HepG2 (cell line): ENCODE measurements around the gene CASKIN2. TPM values are rescaled to one million over a fixed set of nuclear protein-coding genes. Genes with fewer than 3 reads are reported as not detected.
A peak's percentile ranks its signal among the peaks of the same experiment; 100 is the strongest.

ENCODE experiments used
- ATAC-seq: fragments of 200-7000 bp; cut with Tn5 transposase; 3 replicates; pipeline ENCODE4 v1.9.1; 2020; ENCODE audit warnings: mild to moderate bottlenecking, moderate library complexity
- BruUV-seq: library from RNA; stranded (reverse); fragments of 400-500 nt; replicated peaks from 2 replicates; lab custom pipeline; 2021; lab: Mats Ljungman, UMichigan
- CTCF ChIA-PET: fragments of 300-600 bp; formaldehyde crosslinking; extraction: SDS; loops from one replicate; lab custom pipeline; 2021; ENCODE audit warnings: low total read pairs, inconsistent platforms, low intra/inter-chr PET ratio; lab: Yijun Ruan, JAX
- POLR2A ChIA-PET: fragments of 350-600 bp; sonication (Branson Sonifier 250); formaldehyde crosslinking; loops from one replicate; lab custom pipeline; 2020; ENCODE audit warnings: antibody characterized with exemption, inconsistent platforms; lab: Yijun Ruan, JAX
- DNase-seq: peaks from one replicate; pipeline ENCODE4 v3.0.0-alpha.2; 2015; ENCODE audit warnings: low spot score
- FAIRE-seq: peaks from 3 replicates; lab custom pipeline; 2011; peaks lifted over from hg19 to GRCh38; lab: Jason Lieb, UNC
- H2AFZ ChIP-seq: one replicate; pipeline ENCODE4 v1.6.1; 2011; ENCODE audit warnings: low read length, inconsistent platforms
- H3K27ac ChIP-seq: fragments of 300-600 bp; 3 replicates; pipeline ENCODE4 v1.8.0; 2011; ENCODE audit warnings: mixed run types, mild to moderate bottlenecking, mixed read lengths, low read length, inconsistent platforms; ENCODE audit not compliant: insufficient read depth; ENCODE audit errors: extremely low read length
- H3K27me3 ChIP-seq, 2 experiments: fragments of 200-600 bp in 1 of 2; 2 replicates in 1 of 2; 3 replicates in 1 of 2; pipeline versions ENCODE4 v1.6.0 to v1.8.0; 2011; ENCODE audit warnings: low read length in 2 of 2, mild to moderate bottlenecking in 2 of 2, moderate library complexity in 2 of 2, inconsistent platforms in 1 of 2; ENCODE audit not compliant: insufficient read depth in 2 of 2, control insufficient read depth in 1 of 2
- H3K36me3 ChIP-seq, 2 experiments: fragments of 200-600 bp in 1 of 2; replicated peaks in 1 of 2; 2 replicates in 1 of 2; 3 replicates in 1 of 2; pipeline versions ENCODE4 v1.5.1 to v1.8.0; 2011; ENCODE audit warnings: low read length in 2 of 2, inconsistent platforms in 1 of 2; ENCODE audit not compliant: insufficient read depth in 2 of 2, control insufficient read depth in 1 of 2
- H3K4me1 ChIP-seq: 2 replicates; pipeline ENCODE4 v1.5.1; 2012; ENCODE audit warnings: low read length, inconsistent platforms; ENCODE audit not compliant: insufficient read depth
- H3K4me2 ChIP-seq: 2 replicates; pipeline ENCODE4 v1.6.0; 2011; ENCODE audit warnings: low read depth, low read length, inconsistent platforms
- H3K4me3 ChIP-seq, 3 experiments: fragments of 200-600 bp in 1 of 3; sonication (generic), shearing (Covaris generic) in 1 of 3; replicated peaks in 1 of 3; 2 replicates each; pipeline ENCODE4 v1.5.1; 2011 to 2016; ENCODE audit warnings: low read length in 3 of 3, inconsistent platforms in 2 of 3, low read depth in 2 of 3, mild to moderate bottlenecking in 2 of 3, control low read depth in 1 of 3, mixed read lengths in 1 of 3; ENCODE audit not compliant: insufficient read depth in 1 of 3
- H3K79me2 ChIP-seq: one replicate; pipeline ENCODE4 v1.6.1; 2011; ENCODE audit warnings: low read length, inconsistent platforms; ENCODE audit not compliant: insufficient read depth
- H3K9ac ChIP-seq: 2 replicates; pipeline ENCODE4 v1.6.0; 2011; ENCODE audit warnings: mild to moderate bottlenecking, low read depth, low read length, inconsistent platforms; ENCODE audit not compliant: insufficient read depth
- H3K9me3 ChIP-seq: 2 replicates; pipeline ENCODE4 v1.5.1; 2012; ENCODE audit warnings: mild to moderate bottlenecking, low read length
- H4K20me1 ChIP-seq: 2 replicates; pipeline ENCODE4 v1.6.0; 2011; ENCODE audit warnings: inconsistent platforms, mild to moderate bottlenecking, low read length, moderate library complexity; ENCODE audit not compliant: insufficient read depth
- GATAD1 ChIP-seq: IDR thresholded peaks from 2 replicates; pipeline ENCODE4 v1.6.1; 2016; ENCODE audit warnings: missing genetic modification reagents, missing compliant biosample characterization
- NBN ChIP-seq: fragments of 450-650 bp; conservative IDR thresholded peaks from 2 replicates; pipeline ENCODE4 v1.6.1; 2017
- POLR2A ChIP-seq, 2 experiments: IDR thresholded peaks; 2 replicates each; pipeline ENCODE4 v1.6.1; 2011; ENCODE audit warnings: low read depth in 2 of 2, low read length in 2 of 2, mild to moderate bottlenecking in 1 of 2, moderate library complexity in 1 of 2; ENCODE audit not compliant: insufficient read depth in 1 of 2
- STAG1 ChIP-seq: sonication (generic); formaldehyde crosslinking; IDR thresholded peaks from 2 replicates; pipeline ENCODE4 v1.4.0; 2020; ENCODE audit warnings: missing genetic modification reagents
- STAT6 ChIP-seq: sonication (generic); formaldehyde crosslinking; IDR thresholded peaks from 2 replicates; pipeline ENCODE4 v1.4.0; 2020; ENCODE audit warnings: missing genetic modification reagents, mild to moderate bottlenecking, borderline replicate concordance
- TBX2 ChIP-seq: sonication (generic); formaldehyde crosslinking; IDR thresholded peaks from 2 replicates; pipeline ENCODE4 v1.5.0; 2020; ENCODE audit warnings: missing genetic modification reagents, mild to moderate bottlenecking, borderline replicate concordance
- TCF7L2 ChIP-seq: IDR thresholded peaks from 2 replicates; pipeline ENCODE4 v1.6.1; 2011; ENCODE audit warnings: mild to moderate bottlenecking, low read depth, low read length, moderate library complexity
- ZNF367 ChIP-seq: sonication (generic); formaldehyde crosslinking; IDR thresholded peaks from 2 replicates; pipeline ENCODE4 v1.4.0; 2020; ENCODE audit warnings: missing genetic modification reagents, borderline replicate concordance
- ZNF839 ChIP-seq: sonication (generic); formaldehyde crosslinking; IDR thresholded peaks from 2 replicates; pipeline ENCODE4 v1.4.0; 2020; ENCODE audit warnings: missing genetic modification reagents, mild to moderate bottlenecking, borderline replicate concordance
- WGBS: methylation state at CpG from one replicate; pipeline ENCODE4 v1.1.6; 2017; ENCODE audit warnings: low lambda C conversion rate; 5-methylcytosine and 5-hydroxymethylcytosine counted together
- in situ Hi-C: cut with HindIII; loops from 2 replicates; pipeline ENCODE4 v1.10.0; 2017; ENCODE audit warnings: low pct_unique_long_range_greater_than_20kb; ENCODE audit not compliant: extremely low pct_ligation_motif_present
- intact Hi-C: fragments of 100-400 bp; cut with micrococcal nuclease; formaldehyde crosslinking; loops from one replicate; pipeline ENCODE4 v1.10.0; 2022; ENCODE audit not compliant: unreplicated experiment
- polyA plus RNA-seq, 8 experiments: library from polyadenylated mRNA; depleted of rRNA in 3 of 8; stranded (reverse) in 7 of 8; unstranded in 1 of 8; fragments of >200 nt; fragmentation: Illumina TruSeq in 4 of 8; extraction: Trizol in 4 of 8; gene quantifications; 2 replicates each; pipeline versions ENCODE4 v1.2.1 to v1.2.3, GENCODE V29; 2011 to 2016; ENCODE audit warnings: low read depth in 4 of 8, missing spikeins in 1 of 8, mixed read lengths in 1 of 8; ENCODE audit not compliant: insufficient read depth in 1 of 8
- total RNA-seq, 5 experiments: library from RNA; depleted of rRNA; stranded (reverse); fragments of >200 nt; fragmentation: Illumina TruSeq; extraction: Trizol; gene quantifications; 2 replicates each; pipeline ENCODE4 v1.2.3, GENCODE V29; 2016; ENCODE audit warnings: low read depth in 1 of 5
- TF ChIP-seq, protein P1 (sequence below): sonication (generic); formaldehyde crosslinking; IDR thresholded peaks from 2 replicates; pipeline ENCODE4 v1.5.1; 2020; ENCODE audit warnings: mild to moderate bottlenecking, missing genetic modification reagents, borderline replicate concordance

The CASKIN2 gene
- total and polyA plus RNA-seq, 2 of the 13 experiments (the other 11 are each of a cell fraction or from before 2014, with no cell fraction given): 5.2 to 7.8 TPM

DNA sequence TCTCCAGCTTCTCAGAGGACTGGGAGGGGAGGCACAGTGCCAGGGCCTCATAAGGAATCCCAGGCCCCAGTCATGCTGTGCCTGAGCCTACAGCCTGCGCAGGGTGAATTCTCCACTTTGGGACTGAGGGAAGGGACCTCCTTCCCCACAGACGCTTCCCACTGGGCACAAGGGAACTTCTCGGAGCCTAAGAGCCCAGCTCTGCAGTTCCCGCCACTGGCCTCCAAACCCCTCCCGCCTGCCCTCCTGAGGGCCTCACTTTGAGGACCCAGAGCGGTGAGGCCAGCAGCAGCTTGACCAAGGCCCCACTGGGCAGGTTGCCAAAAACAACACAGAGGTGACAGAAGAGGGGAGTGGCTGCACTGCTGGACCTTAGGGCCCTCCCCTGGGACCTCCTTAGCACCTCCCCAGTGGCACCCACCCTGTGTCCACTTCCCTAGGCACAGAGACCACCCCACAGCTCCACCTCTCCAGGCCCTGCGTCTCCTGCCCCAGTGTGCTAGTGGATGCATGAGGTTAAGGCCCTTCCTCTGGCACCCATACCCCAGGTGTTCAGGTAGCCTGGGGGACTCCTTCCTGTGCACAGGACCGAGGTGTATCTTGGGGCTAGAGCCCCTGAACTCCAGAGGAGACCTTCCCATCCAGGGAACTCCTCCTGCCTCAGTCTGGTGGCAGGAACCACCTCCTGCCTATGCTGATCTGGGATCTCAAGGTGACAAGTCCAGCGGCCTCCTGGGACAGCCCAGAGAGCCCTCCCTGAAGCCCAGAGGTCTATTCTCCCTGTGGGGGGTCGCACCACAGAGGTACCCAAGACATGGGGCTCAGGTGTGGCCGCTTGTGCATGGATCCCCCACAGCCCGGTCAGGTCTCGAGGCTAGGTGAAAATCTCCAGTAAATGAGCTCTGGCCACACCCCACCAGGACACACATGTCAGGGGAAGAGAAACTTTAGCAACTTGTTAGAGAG is 3.4 kb downstream of the CASKIN2 start:
- H3K36me3 ChIP-seq: peaks cover 0 to 5% of the 10 kb centered on the region in 2 experiments; a peak in 4 of 5 replicates
- ATAC-seq: peak; percentile 37
- peaks cover 2% of the 10 kb centered on the region for H3K79me2 ChIP-seq
- H3K4me2 ChIP-seq: peak overlapping the region; percentile 64
- H3K9me3 ChIP-seq: no peaks in the 10 kb centered on the region
- in situ Hi-C loops: no loop called here
- POLR2A ChIA-PET: interaction anchor here (0.6 to 2.1 kb wide), 15 partner anchors 8 to 540 kb away, joined by 3 to 18 read pairs (median 4); partner anchors contain the start of genes LLGL2 and TMEM94
- peak; percentile 96 for FAIRE-seq
- 26% methylated on average over 11 of the region's 13 CpGs for WGBS
- CTCF ChIA-PET: no interaction called here
- no TSS peak for BruUV-seq
- H3K9ac ChIP-seq: peak overlapping the region; percentile 47
- DNase-seq: peak; percentile 93
- peaks cover 69% of the 10 kb centered on the region for H3K4me1 ChIP-seq
- H2AFZ ChIP-seq: no peak overlapping the region
- H4K20me1 ChIP-seq: peaks cover 5% of the 10 kb centered on the region; the same call in 1 of the 2 replicates
- peak overlapping the region; percentile 73 for H3K27ac ChIP-seq
- intact Hi-C loops: loop anchor here (5.0 kb wide), 1 partner anchor 55 kb away; the partner anchor contains the start of gene TMEM94
- H3K4me3 ChIP-seq: peak overlapping the region in 1 of 3 experiments; percentile 50; a peak in 2 of 6 replicates
- H3K27me3 ChIP-seq: no peaks in the 10 kb centered on the region; a peak in 1 of 5 replicates
- TF ChIP-seq STAT6 (CRISPR knock-in tag): no peak
- 0 out of 4 replicates have a peak, but pooled peaks of 1 of the 2 experiments have one; percentile 20 for TF ChIP-seq POLR2A (IDR thresholded peaks at IDR 0.05; ENCODE audit: insufficient read depth in 1 of 2, low read depth in 2 of 2, low read length in 2 of 2)
- TF ChIP-seq TCF7L2: no peak
- TF ChIP-seq ZNF367 (CRISPR knock-in tag): no peak
- TF ChIP-seq STAG1 (CRISPR knock-in tag): peak; percentile 42
- TF ChIP-seq ZNF839 (CRISPR knock-in tag): no peak
- TF ChIP-seq, protein P1, sequence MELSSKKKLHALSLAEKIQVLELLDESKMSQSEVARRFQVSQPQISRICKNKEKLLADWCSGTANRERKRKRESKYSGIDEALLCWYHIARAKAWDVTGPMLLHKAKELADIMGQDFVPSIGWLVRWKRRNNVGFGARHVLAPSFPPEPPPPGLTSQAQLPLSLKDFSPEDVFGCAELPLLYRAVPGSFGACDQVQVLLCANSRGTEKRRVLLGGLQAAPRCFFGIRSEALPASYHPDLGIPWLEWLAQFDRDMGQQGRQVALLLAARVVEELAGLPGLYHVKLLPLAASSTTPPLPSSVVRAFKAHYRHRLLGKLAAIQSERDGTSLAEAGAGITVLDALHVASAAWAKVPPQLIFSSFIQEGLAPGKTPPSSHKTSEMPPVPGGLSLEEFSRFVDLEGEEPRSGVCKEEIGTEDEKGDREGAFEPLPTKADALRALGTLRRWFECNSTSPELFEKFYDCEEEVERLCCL (CRISPR knock-in tag): no peak
- TF ChIP-seq GATAD1 (CRISPR knock-in tag): peak; percentile 70
- TF ChIP-seq NBN: no peak
- TF ChIP-seq TBX2 (CRISPR knock-in tag): peak; percentile 100
